Measurements from ENCODE around the gene LRRC1. TPM values are rescaled to one million over a fixed set of nuclear protein-coding genes. Genes with fewer than 3 reads are reported as not detected.
A peak's percentile ranks its signal among the peaks of the same experiment; 100 is the strongest.

The LRRC1 gene
- total and polyA plus RNA-seq, 2 of the 8 experiments (the other 6 are each of a cell fraction or from before 2014, with no cell fraction given) = 6.7 to 15.9 TPM

DNA sequence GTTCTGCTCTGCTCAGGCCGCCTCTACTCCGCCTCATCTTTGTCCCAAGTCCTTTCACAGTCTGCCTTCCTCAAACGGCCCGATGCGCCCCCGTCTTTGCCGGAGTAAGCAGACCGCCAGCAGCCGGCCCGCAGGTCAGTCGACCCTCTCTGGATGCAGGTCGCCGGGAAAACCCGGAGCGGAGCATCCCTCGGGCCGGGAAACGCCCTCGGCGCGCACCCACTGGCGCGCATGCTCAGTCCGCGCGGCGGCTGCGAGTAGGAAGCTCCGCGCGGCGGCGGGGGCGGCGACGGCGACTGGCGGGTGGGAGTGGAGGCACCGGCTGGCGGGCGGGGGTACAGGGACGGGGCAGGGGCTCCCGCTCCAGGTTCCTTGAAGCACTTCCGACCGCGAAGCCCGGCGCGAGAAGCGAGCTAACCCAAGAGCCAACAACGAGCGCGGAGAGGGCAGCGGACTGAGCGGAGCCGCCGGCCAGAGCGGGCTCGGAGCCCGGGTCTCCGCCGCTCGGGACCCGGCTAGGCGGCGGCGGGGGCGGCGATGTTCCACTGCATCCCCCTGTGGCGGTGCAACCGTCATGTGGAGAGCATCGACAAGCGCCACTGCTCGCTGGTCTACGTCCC, at the start of gene LRRC1 (continued):
- peak; percentile 87 for TF ChIP-seq SP1 (IDR thresholded peaks at IDR 0.05; ENCODE audit: low read depth, low read length)
- TF ChIP-seq FOSL1 (IDR thresholded peaks at IDR 0.05; ENCODE audit: insufficient read depth, low read depth, low read length) = no peak
- TF ChIP-seq ASH2L (IDR thresholded peaks at IDR 0.05; ENCODE audit: low read length) = peak; percentile 82
- peak; percentile 89 for TF ChIP-seq TAF1 (IDR thresholded peaks at IDR 0.05; ENCODE audit: low read depth, low read length)
- TF ChIP-seq, protein P1, sequence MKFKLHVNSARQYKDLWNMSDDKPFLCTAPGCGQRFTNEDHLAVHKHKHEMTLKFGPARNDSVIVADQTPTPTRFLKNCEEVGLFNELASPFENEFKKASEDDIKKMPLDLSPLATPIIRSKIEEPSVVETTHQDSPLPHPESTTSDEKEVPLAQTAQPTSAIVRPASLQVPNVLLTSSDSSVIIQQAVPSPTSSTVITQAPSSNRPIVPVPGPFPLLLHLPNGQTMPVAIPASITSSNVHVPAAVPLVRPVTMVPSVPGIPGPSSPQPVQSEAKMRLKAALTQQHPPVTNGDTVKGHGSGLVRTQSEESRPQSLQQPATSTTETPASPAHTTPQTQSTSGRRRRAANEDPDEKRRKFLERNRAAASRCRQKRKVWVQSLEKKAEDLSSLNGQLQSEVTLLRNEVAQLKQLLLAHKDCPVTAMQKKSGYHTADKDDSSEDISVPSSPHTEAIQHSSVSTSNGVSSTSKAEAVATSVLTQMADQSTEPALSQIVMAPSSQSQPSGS (IDR thresholded peaks at IDR 0.05; ENCODE audit: low read length) = no peak
- peak; percentile 77 for TF ChIP-seq TBP (IDR thresholded peaks at IDR 0.05; ENCODE audit: low read depth, low read length)
- no peak for TF ChIP-seq BRCA1 (IDR thresholded peaks at IDR 0.05; ENCODE audit: low read depth, low read length)
